SK-N-SH (cell line): Measurements from ENCODE around the gene CX3CR1.
A peak's percentile ranks its signal among the peaks of the same experiment; 100 is the strongest.

ENCODE experiments used
- JUND ChIP-seq: IDR thresholded peaks from 2 replicates; pipeline ENCODE4 v1.4.0; 2012
- RAD21 ChIP-seq: IDR thresholded peaks from 2 replicates; pipeline ENCODE4 v1.6.1; 2012; ENCODE audit warnings: mild to moderate bottlenecking, low read length
- RFX5 ChIP-seq: IDR thresholded peaks from 2 replicates; pipeline ENCODE4 v1.6.1; 2012; ENCODE audit warnings: mild to moderate bottlenecking, improper control_type of control experiment, low read length
- TF ChIP-seq, protein P1 (sequence below): fragments of 200-600 bp; sonication (generic); IDR thresholded peaks from 2 replicates; pipeline ENCODE4 v1.6.1; 2017; ENCODE audit warnings: antibody characterized with exemption, mild to moderate bottlenecking, moderate library complexity
- TF ChIP-seq, protein P2 (sequence below): IDR thresholded peaks from 2 replicates; pipeline ENCODE4; 2012
- TF ChIP-seq, protein P3 (sequence below): IDR thresholded peaks from 2 replicates; pipeline ENCODE4 v1.4.0; 2012; ENCODE audit warnings: low read depth, borderline replicate concordance
- TF ChIP-seq, protein P4 (sequence below): fragments of 150-350 bp; IDR thresholded peaks from 2 replicates; pipeline ENCODE4 v1.6.1; 2017; ENCODE audit warnings: antibody characterized with exemption, low read length, low read depth, borderline replicate concordance
- TF ChIP-seq, protein P5 (sequence below): IDR thresholded peaks from 2 replicates; pipeline ENCODE4 v1.6.1; 2012; ENCODE audit warnings: mild to moderate bottlenecking, low read depth, low read length, moderate library complexity

DNA sequence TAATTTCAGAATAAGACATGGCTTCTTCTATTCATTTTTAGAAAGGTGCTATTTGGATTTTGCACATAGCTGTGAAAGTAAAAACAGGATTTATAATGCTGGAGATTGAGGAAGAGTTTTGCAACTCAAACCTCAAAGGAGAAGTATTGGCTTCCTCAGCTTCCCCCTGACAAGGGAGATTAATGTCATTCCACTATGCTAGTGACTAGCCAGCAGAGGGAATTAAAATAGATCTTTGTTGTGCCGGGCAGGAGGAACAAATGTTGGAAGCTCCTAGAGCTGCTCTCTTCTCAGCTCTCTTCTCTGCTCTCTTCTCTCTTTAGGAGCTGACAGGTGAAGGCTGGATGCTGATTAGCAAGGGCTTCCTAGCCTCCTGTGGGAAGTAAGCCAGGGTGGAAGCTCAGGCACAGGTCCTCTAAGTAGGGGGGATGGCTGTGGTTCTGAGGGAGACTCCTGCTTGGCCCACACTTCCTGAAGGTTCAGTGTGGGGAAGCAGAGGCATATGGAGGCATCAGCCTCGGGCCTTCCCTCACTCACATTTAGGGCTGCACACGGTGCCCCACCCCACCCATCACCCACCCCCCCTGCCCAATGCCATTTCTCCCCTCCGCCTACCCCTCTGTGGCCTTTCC, 29.6 kb downstream of the CX3CR1 start:
- TF ChIP-seq, protein P1, sequence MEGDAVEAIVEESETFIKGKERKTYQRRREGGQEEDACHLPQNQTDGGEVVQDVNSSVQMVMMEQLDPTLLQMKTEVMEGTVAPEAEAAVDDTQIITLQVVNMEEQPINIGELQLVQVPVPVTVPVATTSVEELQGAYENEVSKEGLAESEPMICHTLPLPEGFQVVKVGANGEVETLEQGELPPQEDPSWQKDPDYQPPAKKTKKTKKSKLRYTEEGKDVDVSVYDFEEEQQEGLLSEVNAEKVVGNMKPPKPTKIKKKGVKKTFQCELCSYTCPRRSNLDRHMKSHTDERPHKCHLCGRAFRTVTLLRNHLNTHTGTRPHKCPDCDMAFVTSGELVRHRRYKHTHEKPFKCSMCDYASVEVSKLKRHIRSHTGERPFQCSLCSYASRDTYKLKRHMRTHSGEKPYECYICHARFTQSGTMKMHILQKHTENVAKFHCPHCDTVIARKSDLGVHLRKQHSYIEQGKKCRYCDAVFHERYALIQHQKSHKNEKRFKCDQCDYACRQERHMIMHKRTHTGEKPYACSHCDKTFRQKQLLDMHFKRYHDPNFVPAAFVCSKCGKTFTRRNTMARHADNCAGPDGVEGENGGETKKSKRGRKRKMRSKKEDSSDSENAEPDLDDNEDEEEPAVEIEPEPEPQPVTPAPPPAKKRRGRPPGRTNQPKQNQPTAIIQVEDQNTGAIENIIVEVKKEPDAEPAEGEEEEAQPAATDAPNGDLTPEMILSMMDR, result no peak
- TF ChIP-seq, protein P2, sequence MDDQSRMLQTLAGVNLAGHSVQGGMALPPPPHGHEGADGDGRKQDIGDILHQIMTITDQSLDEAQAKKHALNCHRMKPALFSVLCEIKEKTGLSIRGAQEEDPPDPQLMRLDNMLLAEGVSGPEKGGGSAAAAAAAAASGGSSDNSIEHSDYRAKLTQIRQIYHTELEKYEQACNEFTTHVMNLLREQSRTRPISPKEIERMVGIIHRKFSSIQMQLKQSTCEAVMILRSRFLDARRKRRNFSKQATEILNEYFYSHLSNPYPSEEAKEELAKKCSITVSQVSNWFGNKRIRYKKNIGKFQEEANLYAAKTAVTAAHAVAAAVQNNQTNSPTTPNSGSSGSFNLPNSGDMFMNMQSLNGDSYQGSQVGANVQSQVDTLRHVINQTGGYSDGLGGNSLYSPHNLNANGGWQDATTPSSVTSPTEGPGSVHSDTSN, result peak; percentile 48
- TF ChIP-seq, protein P3, sequence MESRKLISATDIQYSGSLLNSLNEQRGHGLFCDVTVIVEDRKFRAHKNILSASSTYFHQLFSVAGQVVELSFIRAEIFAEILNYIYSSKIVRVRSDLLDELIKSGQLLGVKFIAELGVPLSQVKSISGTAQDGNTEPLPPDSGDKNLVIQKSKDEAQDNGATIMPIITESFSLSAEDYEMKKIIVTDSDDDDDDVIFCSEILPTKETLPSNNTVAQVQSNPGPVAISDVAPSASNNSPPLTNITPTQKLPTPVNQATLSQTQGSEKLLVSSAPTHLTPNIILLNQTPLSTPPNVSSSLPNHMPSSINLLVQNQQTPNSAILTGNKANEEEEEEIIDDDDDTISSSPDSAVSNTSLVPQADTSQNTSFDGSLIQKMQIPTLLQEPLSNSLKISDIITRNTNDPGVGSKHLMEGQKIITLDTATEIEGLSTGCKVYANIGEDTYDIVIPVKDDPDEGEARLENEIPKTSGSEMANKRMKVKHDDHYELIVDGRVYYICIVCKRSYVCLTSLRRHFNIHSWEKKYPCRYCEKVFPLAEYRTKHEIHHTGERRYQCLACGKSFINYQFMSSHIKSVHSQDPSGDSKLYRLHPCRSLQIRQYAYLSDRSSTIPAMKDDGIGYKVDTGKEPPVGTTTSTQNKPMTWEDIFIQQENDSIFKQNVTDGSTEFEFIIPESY, result no peak
- TF ChIP-seq, protein P4, sequence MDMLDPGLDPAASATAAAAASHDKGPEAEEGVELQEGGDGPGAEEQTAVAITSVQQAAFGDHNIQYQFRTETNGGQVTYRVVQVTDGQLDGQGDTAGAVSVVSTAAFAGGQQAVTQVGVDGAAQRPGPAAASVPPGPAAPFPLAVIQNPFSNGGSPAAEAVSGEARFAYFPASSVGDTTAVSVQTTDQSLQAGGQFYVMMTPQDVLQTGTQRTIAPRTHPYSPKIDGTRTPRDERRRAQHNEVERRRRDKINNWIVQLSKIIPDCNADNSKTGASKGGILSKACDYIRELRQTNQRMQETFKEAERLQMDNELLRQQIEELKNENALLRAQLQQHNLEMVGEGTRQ, result no peak
- TF ChIP-seq, protein P5, sequence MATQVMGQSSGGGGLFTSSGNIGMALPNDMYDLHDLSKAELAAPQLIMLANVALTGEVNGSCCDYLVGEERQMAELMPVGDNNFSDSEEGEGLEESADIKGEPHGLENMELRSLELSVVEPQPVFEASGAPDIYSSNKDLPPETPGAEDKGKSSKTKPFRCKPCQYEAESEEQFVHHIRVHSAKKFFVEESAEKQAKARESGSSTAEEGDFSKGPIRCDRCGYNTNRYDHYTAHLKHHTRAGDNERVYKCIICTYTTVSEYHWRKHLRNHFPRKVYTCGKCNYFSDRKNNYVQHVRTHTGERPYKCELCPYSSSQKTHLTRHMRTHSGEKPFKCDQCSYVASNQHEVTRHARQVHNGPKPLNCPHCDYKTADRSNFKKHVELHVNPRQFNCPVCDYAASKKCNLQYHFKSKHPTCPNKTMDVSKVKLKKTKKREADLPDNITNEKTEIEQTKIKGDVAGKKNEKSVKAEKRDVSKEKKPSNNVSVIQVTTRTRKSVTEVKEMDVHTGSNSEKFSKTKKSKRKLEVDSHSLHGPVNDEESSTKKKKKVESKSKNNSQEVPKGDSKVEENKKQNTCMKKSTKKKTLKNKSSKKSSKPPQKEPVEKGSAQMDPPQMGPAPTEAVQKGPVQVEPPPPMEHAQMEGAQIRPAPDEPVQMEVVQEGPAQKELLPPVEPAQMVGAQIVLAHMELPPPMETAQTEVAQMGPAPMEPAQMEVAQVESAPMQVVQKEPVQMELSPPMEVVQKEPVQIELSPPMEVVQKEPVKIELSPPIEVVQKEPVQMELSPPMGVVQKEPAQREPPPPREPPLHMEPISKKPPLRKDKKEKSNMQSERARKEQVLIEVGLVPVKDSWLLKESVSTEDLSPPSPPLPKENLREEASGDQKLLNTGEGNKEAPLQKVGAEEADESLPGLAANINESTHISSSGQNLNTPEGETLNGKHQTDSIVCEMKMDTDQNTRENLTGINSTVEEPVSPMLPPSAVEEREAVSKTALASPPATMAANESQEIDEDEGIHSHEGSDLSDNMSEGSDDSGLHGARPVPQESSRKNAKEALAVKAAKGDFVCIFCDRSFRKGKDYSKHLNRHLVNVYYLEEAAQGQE, result no peak
- no peak for TF ChIP-seq RAD21
- TF ChIP-seq RFX5, result no peak
- no peak for TF ChIP-seq JUND
